T-helper 1 cell (primary cell): ENCODE data around the gene CHMP5.

Source experiments
- DNase-seq, 5 donors: peaks; one replicate each; pipeline ENCODE4 v3.0.0-alpha.2; 2012 to 2020
- total RNA-seq, 4 donors: gene quantifications; one replicate each; lab custom pipeline; 2026; lab: John Stamatoyannopoulos, UW

CHMP5 gene
- total RNA-seq: 23.7 to 33.7 (median 28.7) reads per million in 4 donors

DNA sequence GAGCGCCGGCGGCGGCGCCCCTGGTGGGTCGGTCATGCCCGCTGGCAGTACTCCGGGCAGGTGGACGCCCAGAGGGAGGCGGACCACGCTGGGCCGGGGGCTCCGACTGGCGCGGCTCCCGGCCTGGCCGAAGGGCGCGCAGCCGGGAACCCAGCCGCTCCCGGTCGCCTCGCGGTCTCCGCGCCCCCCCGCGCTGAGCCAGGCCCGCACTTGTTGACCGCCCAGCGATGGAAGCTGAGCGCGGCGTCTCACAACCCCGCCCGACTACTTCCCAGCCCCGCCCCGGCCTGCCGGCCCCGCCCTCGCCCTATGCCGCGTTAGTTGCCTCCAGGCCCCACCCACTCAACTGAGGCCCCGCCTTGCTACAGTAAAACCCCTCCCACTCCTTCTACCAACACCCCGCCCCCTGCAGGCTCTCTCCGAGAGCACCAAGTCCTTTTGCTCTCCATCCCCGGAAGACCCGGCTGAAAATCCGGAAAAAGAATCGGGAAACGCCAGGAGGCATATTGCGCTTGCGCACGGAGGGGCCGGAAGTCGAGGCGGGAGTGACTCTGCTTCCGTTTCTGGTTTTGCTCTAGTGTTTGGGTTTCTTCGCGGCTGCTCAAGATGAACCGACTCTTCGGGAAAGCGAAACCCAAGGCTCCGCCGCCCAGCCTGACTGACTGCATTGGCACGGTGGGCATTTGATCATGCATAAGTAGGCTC is at the start of gene CHMP5, which contains the start of gene BAG1:
CHMP5 (plus strand) TSS at position 577 of the 705 bp plus-strand sequence; CDS start at position 607, 30 bp downstream.
BAG1 (minus strand) TSS at position 236 of the 705 bp plus-strand sequence.
- DNase-seq: peak; percentile 99 to 100 (median 99)

DNA sequence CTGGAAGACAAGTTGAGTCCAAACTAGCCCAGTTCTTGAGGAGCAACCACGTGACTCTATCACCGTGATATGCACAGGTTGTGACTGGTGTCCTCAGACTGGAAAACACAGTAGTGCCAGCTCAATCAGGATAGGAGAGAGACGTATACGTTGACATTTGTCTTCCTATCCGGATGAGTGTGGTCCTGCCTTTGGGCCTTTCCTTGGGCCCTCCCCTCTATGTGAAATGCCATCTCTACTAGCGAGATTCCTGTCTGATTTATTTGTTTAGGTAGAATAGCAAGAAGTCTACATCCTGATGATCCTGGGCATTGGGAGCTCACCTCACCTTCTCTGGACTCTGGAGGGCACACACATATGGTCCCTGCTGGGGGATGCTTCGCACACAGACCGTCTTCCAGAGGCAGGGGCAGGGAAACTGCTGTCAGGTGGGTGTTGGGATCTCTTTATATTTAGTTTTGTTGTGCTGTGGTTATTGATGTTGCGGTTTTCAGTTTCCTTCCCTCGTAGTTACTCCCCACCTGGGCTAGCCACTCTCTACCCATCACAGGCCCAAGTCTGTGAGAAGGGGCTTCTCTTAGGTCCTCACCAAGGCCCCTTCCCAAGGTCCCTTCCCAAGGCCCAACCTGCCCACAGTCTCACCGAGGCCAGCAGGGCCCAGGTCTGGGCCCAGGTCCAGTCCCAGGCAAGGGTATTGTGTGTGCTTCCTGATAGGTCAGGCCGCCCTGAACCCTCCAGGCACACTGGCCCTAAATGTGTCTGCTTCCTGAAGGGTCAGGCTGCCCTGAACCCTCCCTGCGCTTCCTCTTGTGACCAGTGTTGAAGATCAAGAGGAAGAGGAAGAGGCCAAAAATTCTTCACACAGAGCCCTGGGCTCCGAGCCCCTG is 43.9 kb upstream of the CHMP5 start:
- no peak for DNase-seq

DNA sequence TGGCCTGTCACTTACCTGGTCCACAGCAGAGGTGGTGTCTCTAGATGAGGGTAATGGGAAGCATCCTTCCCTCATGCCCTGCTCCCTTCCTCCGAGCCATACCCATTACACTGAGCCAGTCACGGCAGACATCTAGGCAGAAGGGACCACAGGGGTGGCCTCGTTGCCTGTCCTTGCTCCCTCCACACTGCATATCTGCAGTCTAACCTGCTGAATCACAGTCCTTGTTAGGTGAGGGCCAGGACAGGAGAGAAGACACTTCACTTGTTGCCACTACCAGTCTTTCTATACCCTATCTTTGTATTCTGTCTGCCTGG is 43.3 kb upstream of the CHMP5 start:
- no peak for DNase-seq

DNA sequence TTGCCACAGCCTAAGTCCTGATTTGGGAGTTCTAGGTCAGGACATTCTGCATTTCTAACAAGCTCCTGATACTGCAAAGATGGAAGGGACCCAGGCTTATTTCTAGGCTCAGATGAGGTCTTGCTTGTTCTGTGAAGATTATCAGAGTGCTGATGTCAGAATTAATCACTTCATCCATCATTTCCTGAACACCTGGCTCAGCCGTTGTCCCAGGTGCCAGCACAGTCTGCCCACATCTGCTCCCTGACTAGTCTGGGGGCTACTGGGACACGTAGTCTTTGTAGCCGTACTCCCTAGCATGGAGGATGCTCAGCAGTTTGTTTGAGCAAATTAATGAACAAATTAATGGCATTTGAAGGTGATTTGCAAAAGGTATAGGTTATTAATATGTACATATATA is 42.8 kb upstream of the CHMP5 start:
- DNase-seq: no peak

DNA sequence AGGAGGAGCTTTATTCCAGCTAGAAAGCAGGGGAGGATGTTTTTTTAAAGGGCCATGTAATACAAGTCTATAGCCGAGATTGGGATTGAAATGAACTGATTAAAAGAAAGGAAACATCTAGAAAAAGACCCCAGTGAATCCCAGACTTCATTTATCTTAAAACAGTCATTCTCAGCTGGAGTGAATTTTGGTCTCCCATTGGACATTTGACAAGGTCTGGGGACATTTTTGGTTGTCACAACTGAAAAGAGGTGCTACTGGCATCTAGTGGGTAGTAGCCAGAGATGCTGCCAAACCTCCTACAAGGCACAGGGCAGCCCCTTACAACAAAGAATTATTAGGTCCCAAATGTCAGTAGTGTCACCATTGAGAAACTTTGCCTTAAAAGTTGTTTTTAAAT is 41.2 kb upstream of the CHMP5 start:
- DNase-seq: no peak

DNA sequence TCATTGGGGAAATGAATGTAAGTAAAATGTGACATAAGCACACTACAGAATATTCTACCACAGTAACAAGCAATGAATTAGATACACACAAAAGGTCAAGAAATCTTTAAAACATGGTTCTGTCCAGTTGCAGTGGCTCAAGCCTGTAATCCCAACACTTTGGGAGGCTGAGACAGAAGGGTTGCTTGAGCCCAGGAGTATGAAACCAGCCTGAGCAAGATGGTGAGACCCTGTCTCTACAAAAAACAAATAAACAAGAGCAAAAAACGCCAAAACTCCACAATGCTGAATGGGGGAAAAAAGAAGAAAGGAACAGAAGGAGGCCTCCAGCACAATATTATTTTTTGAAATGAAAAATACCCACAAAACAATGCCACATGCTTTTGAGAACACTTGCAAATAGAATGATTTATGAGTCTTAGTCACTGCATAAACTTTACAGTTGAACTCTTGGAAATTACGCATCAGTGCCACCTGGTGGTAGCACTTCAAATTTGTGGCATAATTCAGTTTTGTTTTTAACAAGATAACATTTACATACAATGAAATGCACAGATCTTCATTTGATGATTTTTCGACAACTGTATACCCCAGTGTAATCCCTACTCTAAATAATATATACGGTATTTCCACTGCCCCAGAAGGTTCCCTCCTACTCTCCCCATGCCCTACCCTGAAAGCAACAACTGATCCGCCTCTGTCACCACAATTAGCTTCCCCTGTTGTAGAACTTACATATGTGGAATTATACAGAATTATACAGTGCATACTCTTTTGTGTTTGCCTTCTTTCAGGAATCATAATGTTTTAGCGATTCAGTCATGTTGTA is 39.3 kb upstream of the CHMP5 start:
- peak; percentile 26 to 76 (median 56) for DNase-seq

DNA sequence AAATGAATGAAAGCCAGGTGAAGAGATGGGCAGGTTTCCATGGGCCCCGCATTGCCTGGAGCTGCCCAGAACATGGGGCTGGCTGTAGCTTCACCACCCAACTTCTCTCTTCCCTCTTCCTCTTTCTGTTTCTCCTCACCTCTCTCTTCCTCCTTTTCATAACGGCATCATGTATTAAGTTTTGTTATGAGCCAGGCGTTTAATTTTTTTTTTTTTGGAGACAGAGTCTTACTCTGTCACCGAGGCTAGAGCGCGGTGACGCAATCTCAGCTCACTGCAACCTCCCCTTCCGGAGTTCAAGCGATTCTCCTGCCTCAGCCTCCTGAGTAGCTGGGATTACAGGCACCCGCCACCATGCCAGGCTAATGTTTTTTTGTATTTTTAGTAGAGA is 37.8 kb upstream of the CHMP5 start:
- DNase-seq: no peak

DNA sequence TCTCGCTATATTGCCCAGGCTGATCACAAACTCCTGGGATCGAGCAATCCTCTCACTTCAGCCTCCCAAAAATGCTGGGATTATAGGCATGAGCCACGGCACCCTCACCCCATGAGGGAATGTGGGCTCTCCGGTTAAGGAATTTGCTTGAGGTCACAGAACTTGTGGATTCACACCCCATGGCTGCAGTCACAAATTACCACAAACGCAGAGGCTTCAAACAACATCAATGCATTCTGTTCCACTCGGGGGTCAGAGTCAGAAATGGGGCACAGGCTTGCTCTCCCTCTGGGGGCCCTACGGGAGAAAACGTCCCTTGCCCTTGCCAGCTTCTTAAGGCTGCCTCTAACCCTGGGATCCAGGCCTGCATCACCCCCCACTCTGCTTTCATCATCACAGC is 37.1 kb upstream of the CHMP5 start:
- DNase-seq: no peak

DNA sequence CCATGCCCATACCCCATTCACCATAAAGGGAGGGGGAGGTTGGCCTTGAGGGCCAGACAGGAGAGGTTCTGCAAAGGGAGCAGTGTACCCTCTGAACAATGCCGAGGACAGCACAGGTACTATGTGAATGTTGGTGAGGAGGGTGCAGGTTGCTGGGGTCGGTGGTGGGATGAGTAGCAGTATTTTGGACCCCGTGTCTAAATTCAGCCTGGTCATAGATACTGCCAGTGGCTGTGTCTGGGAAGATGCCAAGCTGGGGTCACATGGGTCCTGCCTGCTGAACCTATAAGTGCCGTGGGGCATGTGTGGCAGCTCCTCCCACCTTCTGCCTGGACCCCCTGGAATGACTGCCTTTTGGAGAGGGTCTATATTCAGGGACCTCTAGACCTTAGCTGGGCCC is 36.2 kb upstream of the CHMP5 start:
- no peak for DNase-seq

DNA sequence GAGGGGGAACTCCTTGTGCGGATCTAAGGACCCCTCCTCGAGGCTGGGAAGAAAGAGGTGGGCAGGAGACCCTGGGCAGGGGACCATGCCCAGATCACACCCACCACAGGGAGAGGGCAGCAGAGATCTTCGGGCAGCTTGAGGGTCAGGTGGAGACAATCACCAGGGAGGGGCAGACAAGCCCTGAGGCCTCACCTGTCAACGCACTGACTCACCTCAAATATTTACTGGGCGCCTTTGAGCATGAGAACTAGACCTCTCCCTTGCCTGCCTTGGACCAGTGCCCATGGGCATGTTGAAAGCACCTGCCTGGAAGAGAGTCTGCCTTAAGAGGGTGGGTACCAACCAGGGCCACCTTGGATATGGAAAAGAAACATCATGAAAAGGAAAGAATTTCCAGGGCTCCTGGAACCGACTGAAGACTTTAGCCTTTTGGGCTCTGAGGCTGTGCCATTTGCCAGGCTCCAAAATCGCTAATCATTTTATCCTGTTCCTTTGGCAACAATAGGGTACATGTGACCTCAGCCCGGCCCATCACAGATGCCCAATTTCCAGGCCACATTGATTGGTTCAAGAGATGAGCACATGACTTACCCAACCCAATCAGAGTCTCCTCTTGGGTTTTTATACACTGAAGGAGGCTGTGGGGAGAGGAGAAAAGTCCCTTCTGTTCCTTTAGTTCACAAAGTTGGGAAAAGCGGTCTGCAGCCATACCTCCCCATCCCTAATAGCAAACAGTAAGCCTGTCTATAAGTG is 35.3 kb upstream of the CHMP5 start:
- no peak for DNase-seq

DNA sequence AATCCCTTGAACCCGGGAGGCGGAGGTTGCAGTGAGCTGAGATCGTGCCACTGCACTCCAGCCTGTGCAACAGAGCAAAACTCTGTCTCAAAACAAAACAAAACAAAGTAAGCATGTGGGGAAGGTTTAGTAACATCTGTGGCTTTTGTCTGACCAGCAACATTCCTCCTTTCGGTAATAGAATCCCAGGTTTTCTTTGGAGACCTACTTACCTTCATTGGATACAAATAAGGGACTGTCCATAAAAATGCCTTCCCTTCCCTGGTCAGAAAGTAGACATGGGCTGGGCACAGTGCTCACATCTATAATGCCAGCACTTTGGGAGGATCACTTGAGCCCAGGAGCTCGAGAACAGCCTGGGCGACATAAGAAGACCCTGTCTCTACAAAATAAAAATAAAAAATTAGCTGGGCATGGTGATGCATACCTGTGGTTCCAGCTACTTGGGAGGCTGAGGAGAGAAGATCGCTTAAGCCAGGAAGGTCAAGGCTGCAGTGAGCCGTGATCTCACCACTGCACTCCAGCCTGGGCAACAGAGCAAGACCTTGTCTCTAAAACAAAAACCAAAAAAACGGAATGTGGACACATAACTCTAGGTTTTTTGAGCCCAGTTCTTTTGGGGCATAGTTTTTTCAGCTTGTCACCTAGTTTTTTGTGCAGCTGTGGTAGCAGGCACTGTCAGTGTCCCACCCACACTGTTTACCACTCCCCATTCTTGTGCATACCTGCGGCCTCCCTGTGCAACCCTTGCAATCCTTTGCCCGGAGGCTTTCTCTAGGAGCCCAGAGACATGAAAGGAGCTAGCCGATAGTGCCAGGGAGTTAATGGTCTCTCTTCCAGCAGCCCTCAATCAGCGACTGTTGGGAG is 33.9 kb upstream of the CHMP5 start:
- DNase-seq: no peak

DNA sequence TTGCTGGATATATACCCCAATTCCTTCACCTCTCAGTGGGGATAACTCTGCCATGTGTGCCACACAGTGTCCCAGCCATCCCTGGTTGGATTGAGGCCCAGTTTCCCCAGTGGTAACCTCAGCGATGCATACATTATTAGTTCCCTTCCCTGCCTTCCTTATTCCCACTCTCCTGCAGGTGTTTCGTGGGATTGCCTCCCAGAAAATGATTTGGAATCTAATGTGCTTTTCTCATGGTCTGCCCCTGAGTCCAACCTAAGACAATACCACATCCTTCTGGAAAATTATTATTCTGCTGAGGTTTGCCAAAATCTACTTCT is 33.3 kb upstream of the CHMP5 start:
- DNase-seq: no peak

DNA sequence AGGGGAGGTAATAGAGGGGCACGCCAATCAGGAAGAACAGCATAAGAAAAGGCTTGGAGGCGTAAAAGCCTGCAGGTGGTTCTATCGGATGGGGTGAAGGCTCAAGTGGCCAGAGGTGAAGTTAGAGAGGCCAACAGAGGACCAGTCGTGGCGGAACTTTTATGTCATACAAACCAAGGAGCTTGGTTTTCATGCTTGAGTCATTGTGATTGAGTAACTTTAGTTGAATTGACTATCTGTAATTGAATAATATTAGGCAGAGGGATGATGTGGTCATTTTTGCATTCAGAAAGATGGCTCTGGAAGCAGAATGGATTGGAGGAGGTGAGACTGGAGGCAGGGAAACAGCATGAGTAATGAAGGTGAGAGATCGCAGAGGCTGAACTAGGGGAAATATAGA is 32.0 kb upstream of the CHMP5 start:
- DNase-seq: no peak

DNA sequence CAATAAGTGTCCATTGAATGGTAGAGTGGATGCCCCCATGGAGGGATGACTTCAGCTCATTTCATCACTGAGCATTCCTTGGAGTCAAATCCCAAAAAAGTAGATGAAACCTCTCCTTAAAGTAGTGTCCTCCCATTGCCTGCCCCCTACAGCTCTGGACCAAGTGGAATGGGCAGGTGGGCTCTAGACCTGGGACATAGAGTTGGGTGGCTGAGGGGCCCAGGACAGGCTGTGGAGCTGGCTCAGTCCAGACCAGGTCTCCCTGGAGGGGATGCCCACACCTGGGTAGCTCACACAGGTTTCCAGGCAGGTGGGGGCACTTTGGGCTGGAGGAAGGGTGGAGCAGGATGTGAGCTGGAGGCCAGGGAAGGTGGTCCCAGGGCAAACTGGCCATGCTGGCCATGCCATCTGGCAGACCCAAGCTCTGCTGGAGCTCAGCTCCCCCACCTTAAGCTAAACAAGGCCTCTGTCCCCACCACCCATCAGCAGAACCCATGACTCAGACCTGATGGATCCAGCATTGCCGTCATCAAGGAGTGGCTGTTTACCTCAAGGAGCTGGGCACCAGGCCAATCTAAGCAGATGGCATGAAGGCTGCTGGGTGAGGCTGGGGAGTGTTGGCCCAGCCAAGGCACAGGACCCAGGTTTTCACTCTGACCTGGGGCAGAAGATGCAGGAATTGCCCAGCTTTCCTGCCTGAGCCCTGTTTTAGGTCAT is 31.1 kb upstream of the CHMP5 start:
- DNase-seq: no peak

DNA sequence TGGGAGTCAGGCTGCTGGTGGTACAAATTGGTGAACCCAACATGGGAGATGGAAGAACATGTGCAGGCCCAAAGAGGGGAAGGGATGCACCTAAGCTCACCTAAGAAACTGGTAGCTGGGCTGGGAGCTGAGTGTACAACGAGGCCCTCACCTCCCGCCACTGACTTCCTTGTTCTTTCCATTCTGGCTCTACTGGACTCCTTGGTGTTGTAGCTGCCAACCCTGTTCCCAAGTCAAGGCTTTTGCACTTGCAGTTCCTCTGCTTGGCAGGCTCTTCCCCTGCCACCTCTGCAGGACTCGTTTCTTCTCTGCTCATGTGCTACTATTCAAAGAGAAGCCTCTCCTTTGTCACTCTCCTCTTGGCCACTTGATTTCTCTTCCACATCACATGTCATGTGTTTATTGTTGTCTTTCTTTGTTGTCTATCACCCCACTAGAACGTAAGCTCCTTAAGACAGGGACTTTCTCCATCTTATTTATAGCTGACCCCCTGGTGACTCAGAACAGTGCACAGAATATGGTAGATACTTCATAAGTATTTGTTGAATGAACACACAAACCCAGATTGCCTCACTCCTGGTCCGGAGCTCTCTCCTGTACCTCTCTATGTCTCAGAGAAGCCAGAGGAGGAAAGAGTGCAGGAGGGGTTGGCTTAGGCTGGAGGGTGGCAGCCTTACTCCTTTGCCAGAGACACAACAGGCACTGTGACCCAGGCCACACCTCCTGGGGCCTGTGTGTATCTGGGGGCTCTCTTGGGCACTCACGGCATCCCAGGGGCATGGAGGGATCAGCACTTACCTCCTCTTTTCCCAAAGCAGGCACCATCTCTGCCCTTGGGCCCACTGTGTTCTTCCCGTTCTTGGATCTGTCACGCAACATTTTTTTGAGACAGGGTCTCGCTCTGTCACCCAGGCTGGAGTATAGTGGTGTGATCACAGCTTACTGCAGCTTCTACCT is 30.1 kb upstream of the CHMP5 start:
- DNase-seq: no peak

DNA sequence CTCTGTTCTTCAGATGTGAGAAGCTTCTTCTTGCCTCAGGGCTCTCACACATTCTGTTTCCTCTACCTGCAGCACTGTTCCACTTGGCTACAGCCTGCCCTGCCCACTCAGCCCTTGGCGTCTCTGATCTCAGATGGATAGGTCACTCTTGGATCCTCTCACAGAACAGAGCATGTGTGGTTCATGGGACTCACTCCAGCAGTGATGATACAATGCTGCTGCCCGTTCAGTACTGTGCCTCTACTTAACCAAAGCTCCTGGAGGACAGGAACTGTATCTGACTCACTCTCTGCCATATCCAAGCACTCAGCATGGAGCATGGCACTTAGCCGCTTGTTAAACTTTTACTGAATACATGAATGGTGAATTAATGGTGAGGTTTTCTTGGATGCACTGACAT is 28.3 kb upstream of the CHMP5 start:
- no peak for DNase-seq

DNA sequence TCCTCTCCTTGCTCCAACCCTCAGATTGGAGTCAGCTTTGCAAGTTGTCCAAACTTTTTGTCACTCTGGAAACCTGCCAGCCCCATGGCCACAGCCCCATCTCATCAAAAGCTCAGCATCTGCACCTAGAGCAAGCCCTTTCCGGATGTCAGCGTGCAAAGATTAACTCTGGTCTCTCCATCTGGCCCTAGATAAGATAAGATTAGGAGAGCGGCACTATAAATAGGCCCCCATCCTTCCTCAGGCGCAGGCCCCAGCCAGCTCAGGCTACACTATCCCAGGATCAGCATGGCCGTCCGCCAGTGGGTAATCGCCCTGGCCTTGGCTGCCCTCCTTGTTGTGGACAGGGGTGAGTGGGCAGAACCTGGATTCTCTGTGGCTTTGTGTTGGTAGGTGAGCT is 24.9 kb upstream of the CHMP5 start, which contains the start of gene SPINK4:
SPINK4 (plus strand) TSS at position 247 of the 400 bp plus-strand sequence; CDS start at position 289, 42 bp downstream.
- DNase-seq: no peak

DNA sequence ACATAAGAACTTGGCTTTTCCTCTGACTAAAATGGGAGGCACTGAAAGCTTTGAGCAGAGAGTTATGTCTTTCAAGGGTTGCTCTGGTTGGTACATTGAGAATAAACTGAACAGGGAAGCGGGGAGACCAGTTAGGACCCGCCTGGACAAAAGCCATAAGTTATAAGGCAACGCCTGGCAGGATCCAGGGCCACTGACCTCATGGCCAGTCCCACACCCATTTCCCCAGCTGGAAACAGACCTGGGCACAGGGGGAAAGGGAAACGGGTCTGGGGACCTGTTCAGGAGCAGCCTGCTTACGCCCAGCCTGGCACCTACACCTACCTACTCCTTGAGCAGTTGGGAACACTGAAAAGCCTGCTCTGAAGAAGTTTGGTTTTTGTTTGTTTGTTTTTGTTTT is 23.6 kb upstream of the CHMP5 start:
- no peak for DNase-seq

DNA sequence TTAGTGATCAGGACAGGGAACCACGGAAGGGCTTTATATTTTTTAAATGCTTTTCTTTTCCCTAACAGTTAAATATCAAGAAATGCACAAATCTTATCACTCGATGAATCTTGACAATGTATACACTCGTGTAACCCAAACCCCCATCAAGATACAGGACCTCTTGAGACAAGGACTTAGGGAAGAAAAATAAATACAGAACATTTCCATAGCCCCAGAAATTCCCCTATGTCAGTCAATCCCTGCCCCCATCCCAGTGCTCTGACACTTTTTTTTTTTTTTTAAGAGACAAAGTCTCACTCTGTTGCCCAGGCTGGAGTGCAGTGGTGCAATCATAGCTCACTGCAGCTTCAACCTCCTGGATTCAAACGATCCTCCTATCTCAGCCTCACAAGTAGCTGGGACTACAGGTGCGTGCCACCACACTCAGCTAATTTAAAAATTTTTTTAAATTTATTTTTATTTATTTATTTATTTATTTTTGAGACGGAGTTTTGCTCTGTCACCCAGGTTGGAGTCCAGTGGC is 22.2 kb upstream of the CHMP5 start:
- DNase-seq: no peak
